Chondrocyte (in vitro differentiated cells): Measurements from ENCODE around the gene KIF26B. TPM values are rescaled to one million over a fixed set of nuclear protein-coding genes. Genes with fewer than 3 reads are reported as not detected.

ENCODE experiments used
- DNase-seq: peaks from one replicate; pipeline ENCODE4 v3.0.0; 2021; ENCODE audit warnings: mixed read lengths, low spot score
- H3K27ac Mint-ChIP-seq: one replicate; pipeline ENCODE4 v1.8.0; 2021; ENCODE audit warnings: mild to moderate bottlenecking, moderate library complexity, mixed read lengths; ENCODE audit not compliant: unreplicated experiment
- H3K27me3 Mint-ChIP-seq: 2 replicates; pipeline ENCODE4 v1.8.0; 2021; ENCODE audit warnings: low read depth, mixed read lengths
- H3K36me3 Mint-ChIP-seq: 2 replicates; pipeline ENCODE4 v1.8.0; 2021; ENCODE audit warnings: low read depth, mixed read lengths
- H3K4me1 Mint-ChIP-seq: 2 replicates; pipeline ENCODE4 v1.8.0; 2021; ENCODE audit warnings: low read depth, mild to moderate bottlenecking, mixed read lengths
- H3K4me3 Mint-ChIP-seq: one replicate; pipeline ENCODE4 v1.8.0; 2021; ENCODE audit warnings: mild to moderate bottlenecking, moderate library complexity, mixed read lengths; ENCODE audit not compliant: unreplicated experiment
- H3K9me3 Mint-ChIP-seq: 2 replicates; pipeline ENCODE4 v1.8.0; 2021; ENCODE audit warnings: low read depth, mixed read lengths
- CTCF ChIP-seq: fragments of 200-600 bp; sonication (generic); IDR thresholded peaks from 2 replicates; pipeline ENCODE4 v1.5.0; 2021; ENCODE audit warnings: antibody characterized with exemption, mild to moderate bottlenecking, moderate library complexity
- total RNA-seq: library from RNA; stranded (reverse); gene quantifications from 3 replicates; pipeline ENCODE4 v1.2.1, GENCODE V29; 2021

KIF26B gene
- total RNA-seq, 1 donor from 2014 or later, result 47.0 TPM

- H3K4me3 Mint-ChIP-seq, result no peak overlapping the region
- peaks cover 9% of the 10 kb centered on the region for H3K4me1 Mint-ChIP-seq
- no peak for DNase-seq
- H3K27me3 Mint-ChIP-seq, result no peaks in the 10 kb centered on the region
- TF ChIP-seq CTCF, result no peak
- H3K9me3 Mint-ChIP-seq, result no peaks in the 10 kb centered on the region
- H3K36me3 Mint-ChIP-seq, result peaks cover 3% of the 10 kb centered on the region
- no peak overlapping the region for H3K27ac Mint-ChIP-seq
Observed at GRCh38 chr1:245382981-245383380, 228.2 kb downstream of the KIF26B start.

GRCh38 chr1:245383396-245384330 lies 228.9 kb downstream of the KIF26B start:
- no peaks in the 10 kb centered on the region for H3K27me3 Mint-ChIP-seq
- DNase-seq, result no peak
- TF ChIP-seq CTCF, result no peak
- H3K9me3 Mint-ChIP-seq, result no peaks in the 10 kb centered on the region
- H3K27ac Mint-ChIP-seq, result no peak overlapping the region
- H3K4me3 Mint-ChIP-seq, result no peak overlapping the region
- H3K36me3 Mint-ChIP-seq, result peaks cover 3% of the 10 kb centered on the region
- peaks cover 15% of the 10 kb centered on the region for H3K4me1 Mint-ChIP-seq

GRCh38 chr1:245386297-245386971 lies 231.6 kb downstream of the KIF26B start:
- no peak for DNase-seq
- Mint-ChIP-seq H3K4me3 (no peak overlapping the region), H3K9me3 (no peaks in the 10 kb centered on the region), H3K27ac (no peak overlapping the region), H3K4me1 (peaks cover 15% of the 10 kb centered on the region), H3K36me3 (peaks cover 2% of the 10 kb centered on the region), H3K27me3 (no peaks in the 10 kb centered on the region)
- TF ChIP-seq CTCF, result no peak

GRCh38 chr1:245388687-245389086 lies 233.9 kb downstream of the KIF26B start:
- no peak for DNase-seq
- Mint-ChIP-seq H3K27me3 (no peaks in the 10 kb centered on the region), H3K27ac (no peak overlapping the region), H3K4me1 (peaks cover 15% of the 10 kb centered on the region), H3K4me3 (no peak overlapping the region), H3K36me3 (peaks cover 6% of the 10 kb centered on the region), H3K9me3 (peaks cover 4% of the 10 kb centered on the region)
- TF ChIP-seq CTCF, result no peak

GRCh38 chr1:245389873-245390272 lies 235.1 kb downstream of the KIF26B start:
- DNase-seq, result no peak
- H3K4me3 Mint-ChIP-seq, result no peak overlapping the region
- H3K9me3 Mint-ChIP-seq, result peaks cover 4% of the 10 kb centered on the region
- no peaks in the 10 kb centered on the region for H3K27me3 Mint-ChIP-seq
- peaks cover 6% of the 10 kb centered on the region for H3K36me3 Mint-ChIP-seq
- peaks cover 15% of the 10 kb centered on the region for H3K4me1 Mint-ChIP-seq
- H3K27ac Mint-ChIP-seq, result no peak overlapping the region
- no peak for TF ChIP-seq CTCF
